ENCODE data around the gene SIKE1. TPM values are rescaled to one million over a fixed set of nuclear protein-coding genes. Genes with fewer than 3 reads are reported as not detected.

The SIKE1 gene
- total RNA-seq, 1 experiment from 2014 or later: 60.7 TPM

GRCh38 chr1:114723915-114724314, 56.6 kb downstream of the SIKE1 start:
- RAD21 ChIA-PET (ENCODE audit: low non-redundant PET in 1 of 2, low total read pairs in 2 of 2, uncharacterized antibody in 2 of 2, unreplicated experiment in 2 of 2): no interaction called here
- no peaks in the 10 kb centered on the region for H3K9me3 ChIP-seq (ENCODE audit: control insufficient read depth in 1 of 2, insufficient read depth in 1 of 2, low read depth in 1 of 2, low read length in 2 of 2)
- POLR2A ChIA-PET: no interaction called here
- DNase-seq (ENCODE audit: low read depth, low spot score) (no peak), ATAC-seq (no peak)
- BruUV-seq (replicated peaks): no TSS peak
- no peak overlapping the region for H3K4me3 ChIP-seq (replicated peaks in 1 of 2; ENCODE audit: low read depth in 1 of 2, low read length in 2 of 2)
- H3K4me1 ChIP-seq (ENCODE audit: control insufficient read depth in 1 of 2, insufficient read depth in 2 of 2, low read length in 2 of 2): no peaks in the 10 kb centered on the region
- no peak overlapping the region for H2AFZ ChIP-seq (ENCODE audit: low read depth, low read length, poor library complexity, severe bottlenecking)
- peaks cover 4% of the 10 kb centered on the region; the same call in 1 of the 2 replicates for H4K20me1 ChIP-seq (ENCODE audit: insufficient read depth)
- intact Hi-C loops (cut with micrococcal nuclease): no loop called here
- peaks cover 71 to 80% of the 10 kb centered on the region in 2 experiments for H3K36me3 ChIP-seq (ENCODE audit: control insufficient read depth in 1 of 2, insufficient read depth in 2 of 2, low read length in 2 of 2)
- H3K79me2 ChIP-seq (ENCODE audit: insufficient read depth, low read length): peaks cover 66% of the 10 kb centered on the region
- H3K4me2 ChIP-seq (ENCODE audit: low read length): no peak overlapping the region
- no peak overlapping the region for H3K27ac ChIP-seq (ENCODE audit: low read depth, low read length)
- CTCF ChIA-PET: no interaction called here
- H3K9ac ChIP-seq (ENCODE audit: low read length): no peak overlapping the region
- H3K9me2 ChIP-seq (ENCODE audit: insufficient read depth): no peaks in the 10 kb centered on the region
- H3K27me3 ChIP-seq (ENCODE audit: insufficient read depth, low read length): no peaks in the 10 kb centered on the region
- no peak for TF ChIP-seq MAX (IDR thresholded peaks at IDR 0.05)
- TF ChIP-seq FOSL1 (IDR thresholded peaks at IDR 0.05; ENCODE audit: low read depth): no peak
- TF ChIP-seq CEBPB (IDR thresholded peaks at IDR 0.05; ENCODE audit: low read depth): no peak
- no peak for TF ChIP-seq EZH2 (IDR thresholded peaks at IDR 0.05)
- no peak for TF ChIP-seq JUND (IDR thresholded peaks at IDR 0.05)
- TF ChIP-seq POLR2AphosphoS5 (IDR thresholded peaks at IDR 0.05; ENCODE audit: low read depth, low read length): no peak
- no peak for TF ChIP-seq POLR2A (IDR thresholded peaks at IDR 0.05; ENCODE audit: borderline replicate concordance, extremely low read depth, insufficient read depth, insufficient read length)
- no peak for TF ChIP-seq SIN3A (IDR thresholded peaks at IDR 0.05; ENCODE audit: low read depth)
- TF ChIP-seq, protein P1, sequence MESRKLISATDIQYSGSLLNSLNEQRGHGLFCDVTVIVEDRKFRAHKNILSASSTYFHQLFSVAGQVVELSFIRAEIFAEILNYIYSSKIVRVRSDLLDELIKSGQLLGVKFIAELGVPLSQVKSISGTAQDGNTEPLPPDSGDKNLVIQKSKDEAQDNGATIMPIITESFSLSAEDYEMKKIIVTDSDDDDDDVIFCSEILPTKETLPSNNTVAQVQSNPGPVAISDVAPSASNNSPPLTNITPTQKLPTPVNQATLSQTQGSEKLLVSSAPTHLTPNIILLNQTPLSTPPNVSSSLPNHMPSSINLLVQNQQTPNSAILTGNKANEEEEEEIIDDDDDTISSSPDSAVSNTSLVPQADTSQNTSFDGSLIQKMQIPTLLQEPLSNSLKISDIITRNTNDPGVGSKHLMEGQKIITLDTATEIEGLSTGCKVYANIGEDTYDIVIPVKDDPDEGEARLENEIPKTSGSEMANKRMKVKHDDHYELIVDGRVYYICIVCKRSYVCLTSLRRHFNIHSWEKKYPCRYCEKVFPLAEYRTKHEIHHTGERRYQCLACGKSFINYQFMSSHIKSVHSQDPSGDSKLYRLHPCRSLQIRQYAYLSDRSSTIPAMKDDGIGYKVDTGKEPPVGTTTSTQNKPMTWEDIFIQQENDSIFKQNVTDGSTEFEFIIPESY (IDR thresholded peaks at IDR 0.05; ENCODE audit: extremely low read depth, insufficient replicate concordance, low read length): no peak
- TF ChIP-seq, protein P2, sequence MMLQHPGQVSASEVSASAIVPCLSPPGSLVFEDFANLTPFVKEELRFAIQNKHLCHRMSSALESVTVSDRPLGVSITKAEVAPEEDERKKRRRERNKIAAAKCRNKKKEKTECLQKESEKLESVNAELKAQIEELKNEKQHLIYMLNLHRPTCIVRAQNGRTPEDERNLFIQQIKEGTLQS (IDR thresholded peaks at IDR 0.05): no peak

All from HCT116 (cell line).